Stimulated activated CD4-positive, alpha-beta T cell treated with anti-CD3 and anti-CD28 coated beads, TNF-alpha, amount 100 ng/mL, for 48 hours (primary cell): ENCODE data around the gene ZNF783.

Experiments
- DNase-seq, 3 donors: peaks; one replicate each; pipeline ENCODE4 v3.0.0-alpha.2; 2020; ENCODE audit warnings: low read depth in 3 of 3

Gene ZNF783

GRCh38 chr7:149281508-149282330, 19.7 kb downstream of the ZNF783 start:
- DNase-seq, result no peak

- DNase-seq, result no peak
Observed at GRCh38 chr7:149282331-149282655, 20.3 kb downstream of the ZNF783 start.

- DNase-seq, result no peak
Observed at GRCh38 chr7:149283321-149283720, 21.3 kb downstream of the ZNF783 start.

GRCh38 chr7:149284343-149284742, 22.3 kb downstream of the ZNF783 start:
- peak in 1 of 3 donors; percentile 7 for DNase-seq

- peak; percentile 96 to 98 (median 96) for DNase-seq
Observed at GRCh38 chr7:149284850-149285585, 23.0 kb downstream of the ZNF783 start.

- DNase-seq, result no peak
Observed at GRCh38 chr7:149285603-149286002, 23.6 kb downstream of the ZNF783 start.

GRCh38 chr7:149286811-149287400, 24.9 kb downstream of the ZNF783 start:
- DNase-seq, result no peak

- DNase-seq, result no peak
Observed at GRCh38 chr7:149287622-149288021, 25.6 kb downstream of the ZNF783 start.

GRCh38 chr7:149289262-149289661, 27.3 kb downstream of the ZNF783 start:
- DNase-seq, result no peak

- no peak for DNase-seq
Observed at GRCh38 chr7:149289856-149290255, 27.9 kb downstream of the ZNF783 start.

- DNase-seq, result no peak
Observed at GRCh38 chr7:149291036-149291780, 29.2 kb downstream of the ZNF783 start.

- DNase-seq, result no peak
Observed at GRCh38 chr7:149291781-149292461, 29.9 kb downstream of the ZNF783 start.

- DNase-seq, result no peak
Observed at GRCh38 chr7:149292462-149292823, 30.4 kb downstream of the ZNF783 start.

- no peak for DNase-seq
Observed at GRCh38 chr7:149293338-149293737, 31.3 kb downstream of the ZNF783 start.

GRCh38 chr7:149293946-149294633, 32.1 kb downstream of the ZNF783 start:
- no peak for DNase-seq

GRCh38 chr7:149294634-149295480, 32.9 kb downstream of the ZNF783 start:
- DNase-seq, result no peak

- no peak for DNase-seq
Observed at GRCh38 chr7:149295481-149295850, 33.5 kb downstream of the ZNF783 start.

GRCh38 chr7:149296368-149296767, 34.4 kb downstream of the ZNF783 start:
- DNase-seq, result no peak

- DNase-seq, result no peak
Observed at GRCh38 chr7:149297034-149297755, 35.2 kb downstream of the ZNF783 start.
